ENCODE results near the gene WRNIP1.

DNA sequence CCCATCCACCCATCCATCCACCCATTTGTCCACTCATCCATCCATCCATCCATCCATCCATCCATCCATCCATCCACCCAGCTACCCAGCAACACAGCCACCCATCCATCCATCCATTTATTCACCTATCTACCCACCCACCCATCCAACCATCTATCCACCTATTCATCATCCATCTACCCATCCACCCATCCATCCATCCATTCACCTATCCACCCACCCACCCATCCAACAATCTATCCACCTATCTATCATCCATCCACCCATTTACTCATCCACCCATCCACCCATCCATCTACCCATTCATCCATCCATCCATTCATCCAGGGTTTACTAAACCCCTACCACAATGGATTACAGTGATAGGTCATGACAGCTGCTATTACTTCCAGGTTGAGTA lies 69.1 kb downstream of the WRNIP1 start:
- TF ChIP-seq EP300 (IDR thresholded peaks at IDR 0.05; ENCODE audit: borderline replicate concordance) (no peak), TCF12 (IDR thresholded peaks at IDR 0.05; ENCODE audit: low read depth) (no peak), USF1 (IDR thresholded peaks at IDR 0.05) (no peak), TEAD4 (IDR thresholded peaks at IDR 0.05) (no peak), FOXM1 (IDR thresholded peaks at IDR 0.05; ENCODE audit: borderline replicate concordance, low read depth) (no peak), CEBPB (IDR thresholded peaks at IDR 0.05) (no peak), TAF1 (IDR thresholded peaks at IDR 0.05; ENCODE audit: low read depth) (no peak), NFIC (IDR thresholded peaks at IDR 0.05) (no peak)
- TF ChIP-seq, protein P1, sequence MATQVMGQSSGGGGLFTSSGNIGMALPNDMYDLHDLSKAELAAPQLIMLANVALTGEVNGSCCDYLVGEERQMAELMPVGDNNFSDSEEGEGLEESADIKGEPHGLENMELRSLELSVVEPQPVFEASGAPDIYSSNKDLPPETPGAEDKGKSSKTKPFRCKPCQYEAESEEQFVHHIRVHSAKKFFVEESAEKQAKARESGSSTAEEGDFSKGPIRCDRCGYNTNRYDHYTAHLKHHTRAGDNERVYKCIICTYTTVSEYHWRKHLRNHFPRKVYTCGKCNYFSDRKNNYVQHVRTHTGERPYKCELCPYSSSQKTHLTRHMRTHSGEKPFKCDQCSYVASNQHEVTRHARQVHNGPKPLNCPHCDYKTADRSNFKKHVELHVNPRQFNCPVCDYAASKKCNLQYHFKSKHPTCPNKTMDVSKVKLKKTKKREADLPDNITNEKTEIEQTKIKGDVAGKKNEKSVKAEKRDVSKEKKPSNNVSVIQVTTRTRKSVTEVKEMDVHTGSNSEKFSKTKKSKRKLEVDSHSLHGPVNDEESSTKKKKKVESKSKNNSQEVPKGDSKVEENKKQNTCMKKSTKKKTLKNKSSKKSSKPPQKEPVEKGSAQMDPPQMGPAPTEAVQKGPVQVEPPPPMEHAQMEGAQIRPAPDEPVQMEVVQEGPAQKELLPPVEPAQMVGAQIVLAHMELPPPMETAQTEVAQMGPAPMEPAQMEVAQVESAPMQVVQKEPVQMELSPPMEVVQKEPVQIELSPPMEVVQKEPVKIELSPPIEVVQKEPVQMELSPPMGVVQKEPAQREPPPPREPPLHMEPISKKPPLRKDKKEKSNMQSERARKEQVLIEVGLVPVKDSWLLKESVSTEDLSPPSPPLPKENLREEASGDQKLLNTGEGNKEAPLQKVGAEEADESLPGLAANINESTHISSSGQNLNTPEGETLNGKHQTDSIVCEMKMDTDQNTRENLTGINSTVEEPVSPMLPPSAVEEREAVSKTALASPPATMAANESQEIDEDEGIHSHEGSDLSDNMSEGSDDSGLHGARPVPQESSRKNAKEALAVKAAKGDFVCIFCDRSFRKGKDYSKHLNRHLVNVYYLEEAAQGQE (IDR thresholded peaks at IDR 0.05; ENCODE audit: low read depth), result no peak
- TF ChIP-seq, protein P2, sequence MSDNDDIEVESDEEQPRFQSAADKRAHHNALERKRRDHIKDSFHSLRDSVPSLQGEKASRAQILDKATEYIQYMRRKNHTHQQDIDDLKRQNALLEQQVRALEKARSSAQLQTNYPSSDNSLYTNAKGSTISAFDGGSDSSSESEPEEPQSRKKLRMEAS (IDR thresholded peaks at IDR 0.05), result no peak

Data from Ishikawa (cell line).